ENCODE measurements around the gene BANF2. TPM values are rescaled to one million over a fixed set of nuclear protein-coding genes. Genes with fewer than 3 reads are reported as not detected.

The BANF2 gene
- total RNA-seq, 1 experiment from 2014 or later: not detected

- Histone ChIP-seq H2BK20ac (ENCODE audit: low read depth, low read length, poor library complexity, severe bottlenecking) (no peak overlapping the region), H2AK5ac (ENCODE audit: insufficient read length, low read length) (no peak overlapping the region), H3K27me3 (ENCODE audit: insufficient read depth, low read length) (no peaks in the 10 kb centered on the region), H3K79me2 (ENCODE audit: insufficient read depth, low read length) (no peaks in the 10 kb centered on the region), H3K79me1 (ENCODE audit: insufficient read depth, low read depth, low read length, poor library complexity, severe bottlenecking) (no peaks in the 10 kb centered on the region), H4K5ac (ENCODE audit: insufficient read length, low read depth, low read length) (no peak overlapping the region), H3K23ac (ENCODE audit: insufficient read length, low read depth, low read length) (no peak overlapping the region), H3K9me3 (ENCODE audit: control insufficient read depth, low read depth, low read length) (no peaks in the 10 kb centered on the region), H2BK5ac (ENCODE audit: insufficient read length, low read length) (no peak overlapping the region), H3K4me1 (ENCODE audit: insufficient read depth, low read length) (peaks cover under 1% of the 10 kb centered on the region; the same call in 1 of the 2 replicates), H4K20me1 (ENCODE audit: control insufficient read depth, insufficient read depth, insufficient read length) (no peaks in the 10 kb centered on the region), H2BK120ac (ENCODE audit: low read depth, low read length, poor library complexity, severe bottlenecking) (no peak overlapping the region), H3K56ac (ENCODE audit: insufficient read length, low read depth, low read length) (no peak overlapping the region), H2BK15ac (ENCODE audit: low read depth, low read length) (no peak overlapping the region), H3K14ac (ENCODE audit: insufficient read depth, low read length) (no peak overlapping the region), H3K4ac (ENCODE audit: low read depth, low read length) (no peak overlapping the region), H2BK12ac (ENCODE audit: insufficient read length, low read depth, low read length) (no peak overlapping the region), H4K91ac (ENCODE audit: insufficient read length, low read depth, low read length) (no peak overlapping the region), H2AFZ (ENCODE audit: low read length) (no peak overlapping the region), H3K18ac (ENCODE audit: insufficient read length, low read depth, low read length) (no peak overlapping the region), H3K23me2 (ENCODE audit: insufficient read length, low read depth, low read length, poor library complexity, severe bottlenecking) (no peaks in the 10 kb centered on the region), H4K8ac (replicated peaks; ENCODE audit: insufficient read length, low read depth, low read length) (no peak overlapping the region), H3K4me2 (ENCODE audit: insufficient read depth, insufficient read length, low read length) (no peak overlapping the region), H3T11ph (ENCODE audit: low read length) (no peak overlapping the region), H3K9ac (ENCODE audit: extremely low read depth, insufficient read length, low read length) (no peak overlapping the region), H3K27ac (ENCODE audit: insufficient read length, low read depth, low read length) (no peak overlapping the region)
- Mint-ChIP-seq H3K27ac (no peak overlapping the region), H3K4me1 (peaks cover 20 to 23% of the 10 kb centered on the region in 2 experiments), H3K27me3 (ENCODE audit: low read depth) (peaks cover 22% of the 10 kb centered on the region), H3K4me3 (no peak overlapping the region), H3K36me3 (ENCODE audit: insufficient read depth in 1 of 3, low read depth in 3 of 3) (peaks cover 0 to 14% (median 10%) of the 10 kb centered on the region in 3 experiments; a peak in 6 of 7 replicates), H3K9me3 (peaks cover 10 to 26% of the 10 kb centered on the region in 2 experiments)
- no peak for DNase-seq
- WGBS (ENCODE audit: extremely low coverage, insufficient read length, low lambda C conversion rate): no CpG with 5 or more reads among the region's 3 CpGs
- TF ChIP-seq, protein P1, sequence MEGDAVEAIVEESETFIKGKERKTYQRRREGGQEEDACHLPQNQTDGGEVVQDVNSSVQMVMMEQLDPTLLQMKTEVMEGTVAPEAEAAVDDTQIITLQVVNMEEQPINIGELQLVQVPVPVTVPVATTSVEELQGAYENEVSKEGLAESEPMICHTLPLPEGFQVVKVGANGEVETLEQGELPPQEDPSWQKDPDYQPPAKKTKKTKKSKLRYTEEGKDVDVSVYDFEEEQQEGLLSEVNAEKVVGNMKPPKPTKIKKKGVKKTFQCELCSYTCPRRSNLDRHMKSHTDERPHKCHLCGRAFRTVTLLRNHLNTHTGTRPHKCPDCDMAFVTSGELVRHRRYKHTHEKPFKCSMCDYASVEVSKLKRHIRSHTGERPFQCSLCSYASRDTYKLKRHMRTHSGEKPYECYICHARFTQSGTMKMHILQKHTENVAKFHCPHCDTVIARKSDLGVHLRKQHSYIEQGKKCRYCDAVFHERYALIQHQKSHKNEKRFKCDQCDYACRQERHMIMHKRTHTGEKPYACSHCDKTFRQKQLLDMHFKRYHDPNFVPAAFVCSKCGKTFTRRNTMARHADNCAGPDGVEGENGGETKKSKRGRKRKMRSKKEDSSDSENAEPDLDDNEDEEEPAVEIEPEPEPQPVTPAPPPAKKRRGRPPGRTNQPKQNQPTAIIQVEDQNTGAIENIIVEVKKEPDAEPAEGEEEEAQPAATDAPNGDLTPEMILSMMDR (conservative IDR thresholded peaks at IDR 0.05): no peak
Observed at GRCh38 chr20:17758010-17758409, 58.2 kb downstream of the BANF2 start.
